GM20431 (cell line): ENCODE data around the gene PSTPIP2.
"Not testable (repeated sequence)": the region's sequence is repeated elsewhere in the genome, so short reads cannot be mapped to it uniquely, and the experiment has no call there.

Source experiments
- in situ Hi-C: fragments of 300-500 bp; cut with MseI, MboI; formaldehyde crosslinking; loops from one replicate; pipeline ENCODE4 v1.15.0; 2020; ENCODE audit warnings: low sequenced_read_pairs; ENCODE audit not compliant: unreplicated experiment

The PSTPIP2 gene

GRCh38 chr18:46071653-46072375 lies at the start of gene PSTPIP2:
Gene PSTPIP2, minus strand, starts transcription at chr18:46072260. Its CDS starts 72 bp downstream, at chr18:46072188.
- in situ Hi-C loops: no loop called here

DNA sequence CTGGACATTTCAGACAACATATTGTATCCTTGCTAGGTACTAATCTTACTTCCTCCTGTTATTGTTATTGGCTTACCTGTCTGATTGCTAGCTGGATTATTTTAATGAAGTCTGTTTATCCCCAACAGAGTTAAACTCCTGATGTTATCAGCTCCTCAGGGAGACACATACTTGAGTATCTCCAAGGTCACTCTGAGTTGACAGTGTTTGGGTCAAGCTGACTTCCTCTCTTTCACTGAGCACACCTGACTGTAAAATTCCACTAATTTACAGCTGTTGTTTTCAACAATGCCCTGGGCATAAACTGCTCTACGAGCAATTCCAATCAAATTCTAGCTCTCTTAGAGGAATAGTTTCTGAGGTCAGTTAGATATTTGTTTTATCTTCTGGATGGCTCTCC lies 41.7 kb upstream of the PSTPIP2 start:
- in situ Hi-C loops: no loop called here

DNA sequence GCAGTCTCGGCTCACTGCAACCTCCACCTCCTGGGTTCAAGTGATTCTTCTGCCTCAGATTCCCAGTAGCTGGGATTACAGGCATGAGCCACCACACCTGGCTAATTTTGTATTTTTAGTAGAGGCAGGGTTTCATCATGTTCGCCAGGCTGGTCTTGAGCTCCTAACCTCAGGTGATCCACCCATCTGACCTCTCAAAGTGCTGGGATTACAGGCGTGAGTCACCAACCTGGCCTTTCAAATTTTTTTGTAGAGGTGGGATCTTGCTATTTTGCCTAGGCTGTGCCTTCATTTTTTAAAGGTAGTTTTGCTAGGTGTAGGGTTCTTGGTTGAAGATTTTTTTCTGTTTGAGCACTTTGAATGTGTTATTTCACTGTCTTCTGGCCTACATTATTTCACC lies 38.3 kb upstream of the PSTPIP2 start:
- in situ Hi-C loops: no loop called here

- in situ Hi-C loops: no loop called here
These were observed 37.3 kb upstream of the PSTPIP2 start for GRCh38 chr18:46109386-46109785.

DNA sequence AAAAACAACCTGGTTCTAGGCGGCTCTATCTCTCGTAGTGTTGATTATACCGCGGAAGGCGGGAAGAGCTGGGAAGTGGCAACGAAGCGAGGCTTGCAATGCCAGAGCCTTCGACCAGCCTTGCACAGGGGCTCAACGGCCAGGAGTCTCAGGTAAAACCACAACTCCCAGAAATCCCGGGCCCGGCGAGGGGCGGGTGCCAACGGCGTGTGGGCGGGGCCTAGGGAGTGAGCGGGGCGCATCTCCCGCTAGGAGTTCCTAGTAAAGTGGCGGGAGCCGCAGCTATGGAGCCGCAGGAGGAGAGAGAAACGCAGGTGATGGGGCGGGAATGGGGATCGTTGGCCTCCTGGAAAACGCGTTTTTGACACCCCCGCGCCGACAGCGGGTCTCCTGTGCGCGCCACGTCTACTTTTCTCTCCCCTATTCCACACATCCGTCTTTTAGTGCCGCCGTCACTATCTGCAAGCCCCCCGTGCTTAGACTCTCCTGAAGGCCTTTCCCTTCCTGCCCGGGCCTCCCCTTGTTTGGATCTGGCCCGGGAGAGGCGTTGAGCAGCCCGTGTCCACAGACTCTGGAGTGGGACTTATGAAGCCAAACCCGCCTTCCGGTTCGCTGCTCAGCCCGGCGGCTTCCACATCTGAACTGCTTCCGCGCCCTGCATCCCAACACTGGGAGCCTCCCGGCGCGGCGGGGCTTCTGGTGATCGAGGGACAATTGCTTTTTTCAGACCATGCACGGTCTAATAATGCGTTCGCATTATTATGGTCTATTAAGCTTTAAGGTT lies 32.3 kb upstream of the PSTPIP2 start, which contains the start of gene HAUS1:
HAUS1 (plus strand) TSS at position 258 of the 784 bp plus-strand sequence; CDS start at position 285, 27 bp downstream.
- in situ Hi-C loops: no loop called here

GRCh38 chr18:46099463-46099862 lies 27.4 kb upstream of the PSTPIP2 start:
- in situ Hi-C loops: no loop called here

DNA sequence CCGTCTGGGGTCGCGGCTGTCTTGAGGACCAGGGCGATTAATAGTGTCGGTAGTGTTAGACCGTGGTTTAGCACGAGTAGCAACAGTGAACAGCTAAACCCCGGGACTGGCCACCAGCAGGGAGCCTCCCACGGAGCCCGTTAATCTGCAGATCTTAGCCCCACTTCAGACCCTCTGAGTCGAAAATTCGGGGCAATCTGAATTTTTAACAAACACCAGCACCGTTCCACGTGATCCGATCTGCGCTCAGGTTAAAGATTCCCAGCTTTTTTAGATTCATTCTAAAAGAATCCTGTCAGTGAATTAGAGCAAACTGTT lies 26.5 kb upstream of the PSTPIP2 start:
- in situ Hi-C loops: no loop called here

GRCh38 chr18:46097801-46098615 lies 25.9 kb upstream of the PSTPIP2 start, which contains the start of gene ATP5F1A:
Gene ATP5F1A, minus strand, starts transcription at chr18:46098296. Its CDS starts 65 bp downstream, at chr18:46098231.
- in situ Hi-C loops: no loop called here

DNA sequence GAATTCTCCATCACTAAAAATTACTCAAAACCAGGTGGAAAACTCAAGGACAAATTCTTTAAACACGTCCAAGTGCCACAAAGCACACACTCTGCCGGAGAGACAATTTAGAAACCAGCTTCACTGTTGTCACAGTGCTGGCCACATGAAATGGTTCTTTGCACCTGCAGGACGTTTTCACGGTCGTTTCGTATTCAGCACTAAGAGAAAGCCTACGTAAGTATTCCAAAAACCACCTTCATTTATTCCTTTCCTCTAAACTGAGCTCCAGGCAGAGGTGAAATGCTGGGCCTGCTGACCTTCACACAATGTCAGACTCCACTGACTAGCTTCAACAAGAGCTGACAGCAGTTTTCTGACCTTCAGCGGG lies 25.4 kb upstream of the PSTPIP2 start:
- in situ Hi-C loops: no loop called here

DNA sequence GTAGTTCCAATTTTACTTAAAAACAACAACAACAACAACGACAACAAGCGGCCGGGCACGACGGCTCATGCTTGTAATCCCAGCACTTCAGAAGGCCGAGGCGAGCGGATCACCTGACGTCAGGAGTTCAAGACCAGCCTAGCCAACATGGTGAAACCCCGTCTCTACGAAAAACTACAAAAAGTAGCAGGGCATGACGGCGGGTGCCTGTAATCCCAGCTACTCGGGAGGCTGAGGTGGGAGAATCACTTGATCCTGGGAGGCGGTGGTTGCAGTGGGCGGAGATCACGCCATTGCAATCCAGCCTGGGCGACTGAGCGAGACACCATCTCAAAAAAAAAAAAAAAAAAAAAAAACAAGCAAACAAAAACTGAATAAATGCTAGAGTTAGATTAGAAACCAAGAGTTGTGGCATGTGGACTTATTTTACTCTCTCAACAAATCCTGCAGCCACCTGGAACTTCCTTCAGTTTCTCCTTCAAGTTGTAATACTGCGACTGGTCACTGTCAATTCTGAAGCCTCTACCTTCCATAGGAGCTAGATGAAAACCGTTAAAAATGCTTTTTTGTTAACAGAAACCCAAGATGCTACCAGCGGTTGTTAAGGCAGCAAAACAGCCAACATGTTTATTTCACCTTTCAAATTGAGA lies 24.7 kb upstream of the PSTPIP2 start:
- in situ Hi-C loops: no loop called here

GRCh38 chr18:46095532-46095931 lies 23.5 kb upstream of the PSTPIP2 start:
- in situ Hi-C loops: no loop called here

- in situ Hi-C loops: not testable (repeated sequence)
These were observed 16.4 kb upstream of the PSTPIP2 start for GRCh38 chr18:46088501-46088900.

GRCh38 chr18:46084431-46084830 lies 12.4 kb upstream of the PSTPIP2 start:
- in situ Hi-C loops: no loop called here

DNA sequence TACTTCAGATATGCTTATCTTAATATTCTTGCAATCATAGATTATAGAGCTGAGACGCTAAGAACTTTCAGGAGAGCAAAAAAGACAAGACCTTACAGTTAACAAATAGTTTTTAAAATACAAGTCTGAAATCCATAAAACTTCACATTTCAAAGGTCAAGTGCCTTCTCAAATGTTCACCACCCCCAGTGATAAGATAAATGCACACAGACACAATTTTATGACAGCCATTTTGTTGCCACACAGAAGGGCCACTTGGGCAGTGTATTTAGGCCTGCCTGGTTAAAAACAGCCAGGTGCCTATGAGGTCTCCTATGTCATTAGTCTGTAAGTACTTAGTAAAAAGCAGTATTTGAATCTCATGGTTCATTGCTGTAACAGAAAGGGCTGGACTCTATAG lies 8.1 kb upstream of the PSTPIP2 start:
- in situ Hi-C loops: no loop called here

GRCh38 chr18:46079336-46079735 lies 7.3 kb upstream of the PSTPIP2 start:
- in situ Hi-C loops: no loop called here

- in situ Hi-C loops: no loop called here
These were observed 1.6 kb upstream of the PSTPIP2 start for GRCh38 chr18:46073474-46074331.

- in situ Hi-C loops: no loop called here
These were observed 899 bp upstream of the PSTPIP2 start for GRCh38 chr18:46072959-46073358.

- in situ Hi-C loops: no loop called here
These were observed 362 bp upstream of the PSTPIP2 start for GRCh38 chr18:46072376-46072867.
